Stimulated activated CD8-positive, alpha-beta memory T cell treated with anti-CD3 and anti-CD28 coated beads, Interleukin-2, amount 100 ng/mL, for 48 hours (primary cell): ENCODE measurements around the gene HOXB9.
A peak's percentile ranks its signal among the peaks of the same experiment; 100 is the strongest.

Experiments used
- DNase-seq, 2 donors: peaks; one replicate each; pipeline ENCODE4 v3.0.0-alpha.2; 2020; ENCODE audit warnings: low read depth in 2 of 2

HOXB9 gene

GRCh38 chr17:48587276-48588073 is 38.7 kb downstream of the HOXB9 start:
- no peak for DNase-seq

GRCh38 chr17:48586355-48587258 is 39.6 kb downstream of the HOXB9 start:
- no peak for DNase-seq

- DNase-seq, result no peak
Observed at GRCh38 chr17:48584223-48584741, 41.9 kb downstream of the HOXB9 start.

GRCh38 chr17:48583708-48584222 is 42.4 kb downstream of the HOXB9 start:
- DNase-seq, result no peak

GRCh38 chr17:48582750-48583069 is 43.4 kb downstream of the HOXB9 start:
- DNase-seq, result no peak

GRCh38 chr17:48579760-48580554 is 46.2 kb downstream of the HOXB9 start:
- DNase-seq, result no peak

- no peak for DNase-seq
Observed at GRCh38 chr17:48579471-48579759, 46.7 kb downstream of the HOXB9 start.

- DNase-seq, result no peak
Observed at GRCh38 chr17:48578616-48579470, 47.3 kb downstream of the HOXB9 start.

- peak; percentile 51 to 61 for DNase-seq
Observed at GRCh38 chr17:48577946-48578615, 48.1 kb downstream of the HOXB9 start, which contains the start of gene HOXB4. HOXB4 (minus strand) TSS chr17:48578350; CDS start chr17:48578319, 31 bp downstream.

GRCh38 chr17:48577330-48577945 is 48.7 kb downstream of the HOXB9 start:
- no peak for DNase-seq

- DNase-seq, result no peak
Observed at GRCh38 chr17:48576479-48577309, 49.5 kb downstream of the HOXB9 start.

- DNase-seq, result no peak
Observed at GRCh38 chr17:48575673-48576478, 50.3 kb downstream of the HOXB9 start.

- DNase-seq, result no peak
Observed at GRCh38 chr17:48575066-48575582, 51.0 kb downstream of the HOXB9 start.

- DNase-seq, result no peak
Observed at GRCh38 chr17:48574505-48575065, 51.6 kb downstream of the HOXB9 start.

GRCh38 chr17:48571826-48572417 is 54.2 kb downstream of the HOXB9 start:
- no peak for DNase-seq
